Trophoblast cell (in vitro differentiated cells and primary cell): Measurements from ENCODE around the gene JUND.

Source experiments
- DNase-seq, 2 donors: peaks; one replicate each; pipeline ENCODE4 v3.0.0-alpha.2; 2016
- H2AFZ ChIP-seq: 2 replicates; pipeline ENCODE4 v1.6.1; 2013; ENCODE audit warnings: low read length, moderate library complexity, mild to moderate bottlenecking; ENCODE audit not compliant: insufficient read depth, poor library complexity
- H2AK5ac ChIP-seq: 2 replicates; pipeline ENCODE4 v1.6.1; 2013; ENCODE audit warnings: mild to moderate bottlenecking, low read length
- H2BK120ac ChIP-seq: 2 replicates; pipeline ENCODE4 v1.6.1; 2013; ENCODE audit warnings: low read length, mild to moderate bottlenecking, moderate library complexity; ENCODE audit not compliant: insufficient read depth, poor library complexity
- H2BK12ac ChIP-seq: 2 replicates; pipeline ENCODE4 v1.6.1; 2013; ENCODE audit warnings: mild to moderate bottlenecking, low read length, moderate library complexity
- H2BK5ac ChIP-seq: 2 replicates; pipeline ENCODE4 v1.6.1; 2013; ENCODE audit warnings: low read length, low read depth, moderate library complexity, mild to moderate bottlenecking; ENCODE audit not compliant: poor library complexity
- H3K14ac ChIP-seq: 2 replicates; pipeline ENCODE4 v1.6.1; 2013; ENCODE audit warnings: mild to moderate bottlenecking, low read length
- H3K18ac ChIP-seq: 2 replicates; pipeline ENCODE4 v1.6.1; 2013; ENCODE audit warnings: mild to moderate bottlenecking, low read length
- H3K23ac ChIP-seq: 2 replicates; pipeline ENCODE4 v1.6.1; 2013; ENCODE audit warnings: low read length
- H3K27ac ChIP-seq: 2 replicates; pipeline ENCODE4 v1.5.1; 2013; ENCODE audit warnings: low read depth, mild to moderate bottlenecking, inconsistent platforms, low read length, moderate library complexity
- H3K27me3 ChIP-seq: 2 replicates; pipeline ENCODE4 v1.6.1; 2013; ENCODE audit warnings: inconsistent platforms, mild to moderate bottlenecking, low read length, moderate library complexity; ENCODE audit not compliant: insufficient read depth
- H3K36me3 ChIP-seq, 2 experiments: 1 replicate in 1 of 2; 2 replicates in 1 of 2; pipeline ENCODE4 v1.6.1; 2013; ENCODE audit warnings: low read length in 2 of 2, mild to moderate bottlenecking in 2 of 2, moderate library complexity in 1 of 2; ENCODE audit not compliant: insufficient read depth in 2 of 2, control insufficient read depth in 1 of 2
- H3K4ac ChIP-seq: 2 replicates; pipeline ENCODE4 v1.6.1; 2013; ENCODE audit warnings: low read depth, mild to moderate bottlenecking, low read length, moderate library complexity
- H3K4me1 ChIP-seq, 2 experiments: 1 replicate in 1 of 2; 2 replicates in 1 of 2; pipeline ENCODE4 v1.6.1; 2013; ENCODE audit warnings: low read length in 2 of 2, mild to moderate bottlenecking in 2 of 2, moderate library complexity in 1 of 2; ENCODE audit not compliant: insufficient read depth in 2 of 2, control insufficient read depth in 1 of 2
- H3K4me2 ChIP-seq: 2 replicates; pipeline ENCODE4 v1.6.1; 2013; ENCODE audit warnings: inconsistent platforms, mild to moderate bottlenecking, low read length, moderate library complexity
- H3K4me3 ChIP-seq: 2 replicates; pipeline ENCODE4 v1.5.1; 2013; ENCODE audit warnings: mild to moderate bottlenecking, low read depth, low read length, inconsistent platforms
- H3K79me1 ChIP-seq: one replicate; pipeline ENCODE4 v1.6.1; 2013; ENCODE audit warnings: low read length
- H3K79me2 ChIP-seq: 2 replicates; pipeline ENCODE4 v1.6.1; 2013; ENCODE audit warnings: low read length, mild to moderate bottlenecking; ENCODE audit not compliant: control insufficient read depth, insufficient read depth, poor library complexity
- H3K9ac ChIP-seq: 2 replicates; pipeline ENCODE4 v1.6.1; 2013; ENCODE audit warnings: mild to moderate bottlenecking, low read length
- H3K9me3 ChIP-seq: 2 replicates; pipeline ENCODE4 v1.6.1; 2013; ENCODE audit warnings: low read depth, mild to moderate bottlenecking, control low read depth, inconsistent platforms, low read length; ENCODE audit not compliant: insufficient read depth
- H4K12ac ChIP-seq: 2 replicates; pipeline ENCODE4 v1.6.1; 2013; ENCODE audit warnings: low read depth, mild to moderate bottlenecking, low read length, moderate library complexity
- H4K8ac ChIP-seq: 2 replicates; pipeline ENCODE4 v1.6.1; 2013; ENCODE audit warnings: low read depth, mild to moderate bottlenecking, low read length, moderate library complexity
- H4K91ac ChIP-seq: one replicate; pipeline ENCODE4 v1.6.1; 2013; ENCODE audit warnings: low read depth, mild to moderate bottlenecking, low read length, moderate library complexity
- WGBS: extraction: QIAGEN DNeasy Blood & Tissue Kit; methylation state at CpG from one replicate; pipeline ENCODE4 v1.1.7; 2013; ENCODE audit warnings: missing lambda C conversion rate; ENCODE audit not compliant: insufficient read length, insufficient coverage; ENCODE audit errors: extremely low coverage; 5-methylcytosine and 5-hydroxymethylcytosine counted together

The JUND gene

GRCh38 chr19:18304208-18304457, 22.7 kb upstream of the JUND start:
- H3K27ac ChIP-seq = peak overlapping the region; percentile 95
- peak overlapping the region; percentile 52 for H3K4me2 ChIP-seq
- peak overlapping the region; percentile 94 for H2AK5ac ChIP-seq
- H2AFZ ChIP-seq = peak overlapping the region; percentile 56
- peak overlapping the region; percentile 80 for H2BK5ac ChIP-seq
- H3K79me1 ChIP-seq = peaks cover 32% of the 10 kb centered on the region
- no peak overlapping the region for H3K4me3 ChIP-seq
- WGBS = no CpG with 5 or more reads among the region's 2 CpGs
- H3K4me1 ChIP-seq = peaks cover 23 to 25% of the 10 kb centered on the region in 2 experiments
- peak overlapping the region; percentile 75 for H4K8ac ChIP-seq
- H3K27me3 ChIP-seq = no peaks in the 10 kb centered on the region
- peak overlapping the region; percentile 92 for H4K91ac ChIP-seq
- H2BK120ac ChIP-seq = peak overlapping the region; percentile 67
- no peak overlapping the region for H3K23ac ChIP-seq
- H3K36me3 ChIP-seq = peaks cover 33% of the 10 kb centered on the region in 2 experiments
- peak overlapping the region; percentile 88 for H3K18ac ChIP-seq
- peaks cover 2% of the 10 kb centered on the region for H3K9me3 ChIP-seq
- H4K12ac ChIP-seq = peak overlapping the region; percentile 31
- peak overlapping the region; percentile 87 for H3K14ac ChIP-seq
- H2BK12ac ChIP-seq = peak overlapping the region; percentile 87
- no peak for DNase-seq
- H3K9ac ChIP-seq = no peak overlapping the region
- peak overlapping the region; percentile 66 for H3K4ac ChIP-seq
- H3K79me2 ChIP-seq = peaks cover 4% of the 10 kb centered on the region

- WGBS = no CpG with 5 or more reads among the region's 4 CpGs
- Histone ChIP-seq H3K9ac (no peak overlapping the region), H2BK12ac (peak overlapping the region; percentile 37), H2BK120ac (no peak overlapping the region), H3K4ac (no peak overlapping the region), H2AFZ (no peak overlapping the region), H3K36me3 (peaks cover 10% of the 10 kb centered on the region in 2 experiments), H3K18ac (no peak overlapping the region), H4K12ac (no peak overlapping the region), H3K79me1 (peaks cover 32% of the 10 kb centered on the region), H3K79me2 (peaks cover 4% of the 10 kb centered on the region), H3K27ac (no peak overlapping the region), H3K23ac (no peak overlapping the region), H3K4me3 (no peak overlapping the region), H2AK5ac (peak overlapping the region; percentile 51), H3K4me2 (no peak overlapping the region), H3K9me3 (peaks cover 2% of the 10 kb centered on the region), H3K14ac (peak overlapping the region; percentile 3), H4K8ac (no peak overlapping the region), H3K27me3 (no peaks in the 10 kb centered on the region), H3K4me1 (peaks cover 23 to 25% of the 10 kb centered on the region in 2 experiments), H4K91ac (peak overlapping the region; percentile 58), H2BK5ac (no peak overlapping the region)
- no peak for DNase-seq
Measured at GRCh38 chr19:18301718-18302111, 20.3 kb upstream of the JUND start.

GRCh38 chr19:18300930-18301717, 19.7 kb upstream of the JUND start:
- Histone ChIP-seq H3K79me2 (peaks cover 4% of the 10 kb centered on the region), H3K36me3 (peaks cover 4% of the 10 kb centered on the region in 2 experiments), H3K14ac (peak overlapping the region; percentile 36), H3K4ac (peak overlapping the region; percentile 70), H2AK5ac (peak overlapping the region; percentile 69), H2BK12ac (peak overlapping the region; percentile 66), H2BK120ac (peak overlapping the region; percentile 89), H3K18ac (peak overlapping the region; percentile 25), H3K9me3 (peaks cover 2% of the 10 kb centered on the region), H3K27ac (peak overlapping the region; percentile 36), H4K8ac (peak overlapping the region; percentile 78), H3K9ac (no peak overlapping the region), H4K91ac (peak overlapping the region; percentile 92), H2AFZ (no peak overlapping the region), H3K4me3 (no peak overlapping the region), H3K79me1 (peaks cover 32% of the 10 kb centered on the region), H3K4me1 (peaks cover 23 to 25% of the 10 kb centered on the region in 2 experiments), H3K4me2 (no peak overlapping the region), H2BK5ac (peak overlapping the region; percentile 31), H3K23ac (no peak overlapping the region), H3K27me3 (no peaks in the 10 kb centered on the region), H4K12ac (no peak overlapping the region)
- DNase-seq = peak; percentile 97
- no CpG with 5 or more reads among the region's 18 CpGs for WGBS

GRCh38 chr19:18299654-18300053, 18.2 kb upstream of the JUND start:
- Histone ChIP-seq H4K91ac (no peak overlapping the region), H3K4me1 (peaks cover 14 to 16% of the 10 kb centered on the region in 2 experiments), H2BK120ac (no peak overlapping the region), H4K12ac (no peak overlapping the region), H3K27me3 (no peaks in the 10 kb centered on the region), H3K79me2 (peaks cover 2% of the 10 kb centered on the region), H3K9me3 (peaks cover 9% of the 10 kb centered on the region), H3K79me1 (peaks cover 24% of the 10 kb centered on the region), H3K23ac (no peak overlapping the region), H3K4ac (no peak overlapping the region), H2BK5ac (no peak overlapping the region), H3K9ac (no peak overlapping the region), H3K4me2 (no peak overlapping the region), H2BK12ac (peak overlapping the region; percentile 56), H2AFZ (no peak overlapping the region), H3K36me3 (no peaks in the 10 kb centered on the region), H3K14ac (no peak overlapping the region), H3K4me3 (no peak overlapping the region), H3K27ac (no peak overlapping the region), H2AK5ac (no peak overlapping the region), H3K18ac (no peak overlapping the region), H4K8ac (no peak overlapping the region)
- DNase-seq = no peak
- WGBS = no CpG with 5 or more reads among the region's 9 CpGs
